ENCODE data around the gene ADAMTS17.

ADAMTS17 gene

DNA sequence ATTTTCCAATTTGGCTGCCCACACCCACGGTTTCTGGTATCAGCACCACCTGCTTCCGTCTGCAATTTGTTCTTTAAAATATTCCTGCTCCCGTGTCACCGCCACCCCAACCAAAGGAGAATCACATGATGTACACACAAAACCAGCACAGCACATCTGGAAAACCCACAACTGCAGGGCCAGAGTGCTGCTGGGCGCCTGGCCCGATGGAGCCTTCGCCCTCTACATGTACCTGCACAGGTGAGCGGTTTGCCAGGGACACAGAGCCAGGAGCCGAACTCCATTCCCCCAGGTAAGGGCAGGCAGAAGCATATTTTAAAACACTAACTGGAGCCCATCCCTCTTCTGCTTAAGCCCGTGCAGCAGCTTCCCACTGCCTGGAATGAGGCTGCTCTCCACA lies 75.6 kb downstream of the ADAMTS17 start:
- DNase-seq: no peak

DNA sequence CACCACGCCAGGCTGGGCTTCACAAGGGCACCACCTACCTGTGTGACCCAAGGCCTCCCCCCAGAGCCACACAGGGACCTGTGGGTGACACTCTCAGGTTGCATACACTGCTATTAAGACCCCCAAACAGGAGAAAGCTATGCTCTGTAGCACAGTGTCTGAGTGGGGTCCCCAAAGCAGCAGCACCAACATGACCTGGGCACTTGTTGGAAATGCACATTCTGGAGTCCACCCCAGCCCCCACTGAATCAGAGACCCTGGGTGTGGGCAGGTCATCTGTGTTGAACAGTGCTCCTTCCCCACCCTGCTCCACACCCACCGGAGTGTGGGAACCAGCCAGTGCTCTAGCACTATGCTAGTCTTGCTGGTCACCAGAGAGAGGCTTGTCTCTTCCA lies 76.1 kb downstream of the ADAMTS17 start:
- no peak for DNase-seq

DNA sequence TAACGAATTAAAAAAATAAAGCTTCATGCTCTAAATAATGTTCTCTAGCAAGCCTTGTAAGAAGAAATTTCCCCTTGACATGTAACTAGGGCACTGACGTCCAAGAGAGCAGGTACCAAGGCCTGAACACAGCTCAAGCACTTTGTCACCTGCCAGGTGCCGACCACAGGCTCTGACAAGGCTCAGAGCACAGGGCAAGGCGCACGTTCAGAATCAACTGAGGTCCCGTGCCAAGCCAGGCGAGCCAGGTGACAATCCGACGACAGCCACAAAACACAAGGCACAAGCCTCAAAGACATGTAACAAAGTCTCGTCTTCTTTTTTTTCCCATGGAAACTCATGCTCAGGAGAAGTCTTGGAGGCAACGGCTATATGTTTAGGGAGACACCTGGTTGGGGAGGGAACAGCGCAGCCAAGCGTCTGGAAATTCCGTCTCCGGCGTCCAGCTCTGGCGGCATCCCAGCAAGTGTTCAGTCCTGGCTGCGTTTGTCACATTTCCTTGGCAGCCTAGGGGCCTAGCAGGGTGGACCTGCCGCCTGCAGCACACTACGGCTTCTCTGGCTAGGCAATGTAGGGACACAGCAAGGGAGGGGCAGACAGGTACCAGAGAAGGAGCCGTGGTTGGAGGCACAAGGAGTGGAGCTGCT lies 76.7 kb downstream of the ADAMTS17 start:
- DNase-seq: no peak

DNA sequence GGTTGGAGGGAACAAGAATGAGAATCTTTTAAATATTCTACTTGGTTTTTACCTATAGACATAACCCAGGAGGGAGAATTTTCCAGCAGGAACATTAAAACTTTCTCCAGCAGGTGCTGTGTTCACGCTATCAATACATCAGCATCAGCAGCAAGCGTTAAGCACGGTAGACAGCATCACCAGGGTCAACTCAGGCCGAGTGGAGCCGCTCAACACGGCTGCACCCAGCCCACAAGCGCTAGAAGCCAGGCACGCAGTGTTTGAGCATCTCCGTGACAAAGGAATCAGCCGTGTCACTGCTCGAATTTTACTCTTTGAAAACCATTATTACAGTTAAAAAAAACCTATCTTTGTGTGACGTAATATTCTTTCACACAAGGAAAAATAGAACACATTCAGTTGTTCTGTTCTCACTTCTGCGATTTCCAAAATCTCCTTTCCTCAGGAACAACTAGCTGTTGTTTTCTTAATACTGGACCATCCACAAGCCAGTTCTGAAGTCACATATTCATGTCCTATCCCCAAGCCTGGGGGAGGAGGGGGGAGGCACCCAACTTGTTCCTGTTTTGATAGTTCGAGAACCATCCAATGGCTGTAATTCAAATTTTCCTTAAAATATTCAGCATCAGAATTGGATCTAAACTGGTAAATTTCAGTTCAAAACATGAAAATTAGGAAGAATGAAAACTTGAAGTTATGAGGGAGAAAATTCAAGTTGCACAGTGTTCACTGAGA lies 77.9 kb downstream of the ADAMTS17 start:
- no peak for DNase-seq

DNA sequence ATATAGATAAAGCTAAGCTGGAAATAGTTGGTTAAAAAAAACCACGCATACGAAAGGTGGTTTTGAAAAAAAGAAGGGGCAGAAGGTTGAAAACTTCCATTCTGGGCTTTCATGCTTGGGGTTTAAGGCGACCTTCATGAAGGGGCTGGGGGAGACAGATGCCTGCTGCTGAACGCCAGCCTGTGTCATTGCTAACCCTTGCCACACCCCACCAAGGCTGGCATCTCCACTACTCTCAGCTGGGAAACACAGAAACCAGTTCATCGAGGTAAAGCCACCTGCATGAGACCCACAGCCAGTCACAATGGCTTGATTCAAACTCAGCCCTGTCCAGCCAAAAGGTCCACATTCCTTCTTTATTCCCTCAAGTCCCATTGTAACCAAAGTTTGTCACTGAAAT lies 78.7 kb downstream of the ADAMTS17 start:
- DNase-seq: no peak

DNA sequence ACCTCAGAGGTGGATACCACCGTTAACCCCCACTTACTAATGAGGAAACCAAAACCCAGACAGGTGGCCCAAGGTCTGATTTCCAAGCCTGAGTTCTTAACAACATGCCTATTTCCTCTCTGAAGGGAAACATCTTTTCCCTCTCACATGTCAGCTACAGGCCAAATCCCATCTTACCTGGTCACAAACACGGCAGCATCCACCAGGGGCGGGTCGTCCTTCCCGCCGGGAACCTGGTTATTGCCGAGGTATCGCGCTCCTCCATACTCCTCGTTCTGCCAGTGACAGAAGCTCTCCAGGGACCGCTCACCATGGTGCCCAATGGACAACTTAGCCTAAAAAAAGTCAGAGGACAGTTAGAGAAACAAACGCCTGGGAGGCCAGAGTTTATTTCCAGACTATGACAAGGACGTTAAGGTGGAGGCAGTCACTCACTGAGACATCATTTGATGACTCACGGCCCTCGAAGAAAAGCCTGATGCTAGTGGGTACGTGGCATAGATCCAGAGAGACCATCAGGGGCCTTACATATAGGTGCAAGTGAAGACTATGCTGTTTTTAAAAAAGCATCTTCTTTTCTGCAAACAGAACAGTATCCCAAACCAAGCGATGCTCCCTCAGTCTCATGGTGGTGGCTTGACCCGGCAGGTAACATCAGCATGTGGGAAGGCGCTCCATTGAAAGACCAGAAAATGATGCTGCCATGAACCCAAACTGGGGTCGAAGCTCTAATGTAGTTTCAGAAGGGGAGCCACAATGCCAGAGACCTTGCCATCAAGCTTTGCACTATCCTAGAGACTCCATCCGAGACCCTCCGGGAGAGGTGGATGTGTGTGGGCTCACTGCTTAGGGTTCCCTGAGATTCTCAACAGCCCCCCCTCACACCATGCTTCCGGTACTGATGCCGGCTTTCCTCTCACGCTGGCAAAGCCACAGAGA lies 80.2 kb downstream of the ADAMTS17 start:
- DNase-seq: no peak

DNA sequence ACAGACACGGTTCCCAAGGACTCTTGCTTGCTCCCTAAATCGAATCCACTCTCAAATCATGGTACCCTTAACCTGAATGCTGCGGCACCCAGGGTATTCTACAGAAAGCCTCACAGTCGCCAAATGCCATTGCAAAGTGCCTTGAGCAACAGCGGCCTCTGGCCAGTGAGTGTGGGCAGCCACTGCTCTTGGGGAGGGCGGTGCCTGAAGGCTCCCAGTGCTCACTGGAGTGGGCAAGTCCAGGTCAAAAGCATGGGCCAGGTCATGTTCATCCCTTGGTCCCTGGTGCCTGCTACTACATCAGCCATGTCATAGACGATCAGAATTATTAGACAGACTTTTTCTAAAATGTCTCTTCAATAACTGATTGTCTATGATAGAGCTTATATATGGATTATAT lies 82.5 kb downstream of the ADAMTS17 start:
- DNase-seq: no peak

DNA sequence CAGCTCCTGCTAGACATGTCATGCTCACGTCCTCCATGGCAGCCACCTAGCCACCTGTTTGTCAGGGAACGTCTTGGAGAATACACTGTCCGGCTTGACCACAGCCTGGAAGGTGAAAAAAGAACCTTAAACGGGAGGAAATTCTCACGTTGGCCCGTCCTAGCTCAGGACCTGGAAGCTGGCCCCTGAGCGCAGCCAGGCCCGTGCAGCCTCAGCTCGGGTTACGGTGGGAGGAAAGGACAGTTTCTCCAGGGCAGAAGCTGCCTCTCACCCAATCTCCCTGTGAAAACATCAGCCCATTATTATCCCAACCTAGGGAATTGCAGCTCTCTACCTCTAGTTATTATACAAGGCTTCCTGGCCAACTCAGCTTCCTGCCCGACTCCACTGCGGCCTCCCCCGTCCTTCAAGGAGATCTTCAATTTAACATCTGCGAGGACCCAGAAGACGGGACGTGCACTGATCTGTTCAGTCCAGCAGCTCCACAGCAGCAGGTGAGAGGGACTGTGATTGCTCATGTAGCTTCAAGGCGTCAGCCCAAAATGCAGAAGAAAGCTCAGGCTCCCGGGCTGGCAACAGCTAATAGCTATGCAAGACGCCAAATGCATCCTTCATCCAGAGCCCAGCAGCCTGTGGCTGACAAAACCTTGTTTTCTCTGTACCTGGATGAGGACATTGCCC lies 84.7 kb downstream of the ADAMTS17 start:
- DNase-seq: no peak

DNA sequence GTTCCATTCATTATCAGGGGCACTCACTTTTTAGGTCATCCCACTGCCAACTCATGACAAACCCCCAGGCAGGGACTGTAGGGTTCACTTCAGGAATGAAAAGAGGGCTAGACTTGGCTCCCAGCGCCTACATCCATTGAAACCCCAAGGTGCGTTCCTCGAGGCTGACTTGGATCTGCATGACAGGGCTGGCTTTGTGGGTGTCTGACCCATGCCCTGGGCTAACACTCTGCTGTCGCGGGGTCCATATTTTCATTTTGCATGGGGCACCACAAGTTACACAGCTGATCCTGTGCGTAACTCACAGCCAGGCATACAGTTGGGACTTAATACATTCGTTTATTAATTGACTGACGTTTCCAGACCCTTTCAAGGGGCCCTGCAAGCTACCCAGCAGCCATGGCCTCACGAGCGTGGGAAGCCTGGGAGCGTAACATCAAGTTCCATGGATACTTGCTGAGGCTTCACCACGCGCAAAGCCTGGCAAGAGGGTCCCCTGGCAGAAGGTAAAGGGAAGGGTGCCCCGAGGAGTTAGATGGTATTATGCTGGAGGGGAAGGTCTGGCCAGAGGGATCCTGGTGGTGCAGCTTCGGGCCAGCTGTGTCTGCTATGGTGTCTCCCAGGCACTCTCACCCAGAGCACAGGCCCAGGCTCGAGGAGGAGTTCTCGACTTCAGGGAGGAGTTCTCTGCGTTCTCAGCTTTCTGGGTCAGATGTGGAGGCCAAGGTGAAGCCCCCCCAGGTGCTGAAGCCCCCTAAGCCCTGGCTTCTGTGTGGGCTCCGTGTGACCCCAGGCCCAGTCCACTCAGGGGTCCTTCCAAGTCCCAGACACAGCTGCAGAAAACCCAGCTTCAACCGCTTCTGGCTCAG lies 85.4 kb downstream of the ADAMTS17 start:
- DNase-seq: no peak

DNA sequence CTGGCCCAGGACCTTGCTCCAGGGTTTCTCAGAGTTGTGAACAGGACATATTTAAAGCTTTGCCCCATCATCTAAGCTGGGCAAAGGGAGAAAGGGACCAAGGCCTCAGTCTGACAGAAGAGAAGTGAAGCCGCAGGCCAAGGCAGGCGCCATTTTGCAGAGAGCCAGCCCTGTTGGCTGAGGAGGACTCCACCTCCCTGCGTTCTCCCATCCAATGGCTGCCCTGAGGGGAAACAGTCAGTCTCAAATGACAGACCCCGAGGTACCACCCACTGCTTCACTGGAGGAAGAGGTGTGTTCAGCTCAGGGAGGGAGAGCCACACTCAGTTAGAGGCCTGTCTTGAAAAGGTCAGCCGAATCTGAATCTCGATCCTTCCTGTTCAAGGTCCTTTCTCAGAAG lies 86.1 kb downstream of the ADAMTS17 start:
- no peak for DNase-seq

DNA sequence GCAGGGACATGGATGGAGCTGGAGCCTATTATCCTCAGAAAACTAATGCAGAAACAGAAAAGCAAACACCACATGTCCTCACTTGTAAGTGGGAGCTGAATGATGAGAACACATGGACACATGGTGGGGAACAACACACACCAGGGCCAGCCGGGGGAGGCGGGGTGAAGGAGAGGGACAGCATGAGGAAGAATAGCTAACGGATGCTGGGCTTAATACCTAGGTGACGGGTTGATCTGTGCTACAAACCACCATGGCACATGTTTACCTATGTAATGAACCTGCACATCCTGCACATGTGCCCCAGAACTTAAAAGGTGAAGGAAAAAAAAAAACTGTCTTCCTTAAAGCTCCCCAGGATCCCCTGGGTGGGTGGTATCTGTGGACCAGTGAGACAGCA lies 87.1 kb downstream of the ADAMTS17 start:
- DNase-seq: no peak

DNA sequence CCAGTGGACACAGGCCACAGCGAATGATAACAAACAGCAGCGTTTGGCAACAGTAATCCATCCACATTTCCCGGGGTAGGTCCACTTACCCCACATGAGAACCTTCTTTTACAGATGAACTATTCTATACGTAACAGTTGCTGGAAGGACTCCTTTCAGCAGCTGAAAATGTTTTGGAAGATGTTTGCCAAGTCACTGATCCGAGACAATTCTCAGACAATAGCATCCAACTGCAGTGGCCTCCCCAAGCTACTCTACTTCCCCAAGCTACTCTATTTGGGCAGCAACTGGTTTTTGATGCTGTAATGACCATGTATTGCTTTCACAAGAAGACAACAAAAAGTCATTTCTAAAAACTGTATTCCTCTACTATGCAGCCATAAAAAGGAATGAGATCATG lies 87.5 kb downstream of the ADAMTS17 start:
- DNase-seq: no peak

DNA sequence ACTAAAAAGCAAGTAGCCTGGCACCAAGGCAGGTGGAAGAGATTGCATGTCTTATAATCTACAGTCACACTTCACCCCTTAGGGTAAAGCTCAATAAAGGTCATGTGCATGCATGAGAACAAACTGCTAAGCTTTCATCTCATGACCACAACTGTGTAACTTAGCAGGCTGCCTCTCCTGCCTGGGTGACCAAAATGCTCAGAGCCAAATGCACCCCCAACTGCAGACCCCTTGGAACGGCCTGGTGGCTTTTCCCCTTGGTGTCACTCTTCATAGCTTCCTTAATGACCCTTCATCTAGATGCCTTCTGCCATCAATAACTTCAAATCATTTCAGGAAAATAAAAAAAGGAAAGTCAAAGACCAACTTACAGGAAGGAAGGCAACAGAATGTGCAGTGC lies 88.1 kb downstream of the ADAMTS17 start:
- no peak for DNase-seq

DNA sequence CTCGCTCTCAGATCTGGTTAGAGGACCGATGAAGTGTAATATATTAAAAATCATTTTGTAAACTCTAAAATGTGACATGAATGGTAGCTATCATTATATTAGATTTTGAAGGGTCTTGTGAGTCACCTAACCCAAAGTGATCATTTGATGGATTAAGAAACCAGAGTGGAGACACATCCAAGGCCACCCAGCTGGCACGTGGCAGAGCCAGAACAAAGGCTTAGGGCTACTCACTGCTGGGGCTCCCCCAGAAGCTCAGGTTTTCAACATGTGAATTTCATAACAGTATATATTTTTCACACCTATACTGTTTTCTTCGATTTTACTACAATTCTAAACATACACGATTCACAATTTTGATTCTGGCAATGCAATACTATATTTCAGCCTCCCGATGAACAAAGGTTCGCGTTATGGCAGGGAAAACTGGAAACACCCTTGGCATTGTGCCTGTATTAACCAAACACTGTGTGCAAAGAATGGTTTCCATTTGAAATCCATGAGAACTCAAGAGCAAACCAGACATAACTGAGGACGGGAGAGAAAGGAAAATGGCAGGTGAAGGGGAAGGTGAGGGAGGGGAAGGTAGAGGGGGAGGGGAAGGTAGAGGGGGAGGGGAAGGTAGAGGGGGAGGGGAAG lies 88.9 kb downstream of the ADAMTS17 start:
- DNase-seq: no peak

DNA sequence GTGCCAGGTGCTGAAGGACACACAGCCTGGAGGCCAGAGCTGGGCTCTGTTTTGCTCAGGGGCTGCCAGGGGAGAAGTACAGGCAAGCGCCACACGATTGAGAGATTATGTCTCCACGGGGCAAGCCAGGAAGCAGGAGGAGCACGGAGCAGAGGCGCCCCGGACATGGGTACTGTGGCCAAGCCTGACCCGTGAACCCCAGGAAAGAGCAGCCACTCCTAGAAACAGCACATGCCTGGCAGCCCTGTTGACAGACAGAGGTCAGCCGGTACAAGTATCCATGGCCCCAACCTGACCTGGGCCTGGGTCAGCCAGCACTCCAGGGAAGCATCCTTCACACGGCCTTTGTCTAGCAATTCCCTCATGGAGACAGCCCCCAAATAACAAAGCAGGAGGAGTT lies 89.4 kb downstream of the ADAMTS17 start:
- no peak for DNase-seq

DNA sequence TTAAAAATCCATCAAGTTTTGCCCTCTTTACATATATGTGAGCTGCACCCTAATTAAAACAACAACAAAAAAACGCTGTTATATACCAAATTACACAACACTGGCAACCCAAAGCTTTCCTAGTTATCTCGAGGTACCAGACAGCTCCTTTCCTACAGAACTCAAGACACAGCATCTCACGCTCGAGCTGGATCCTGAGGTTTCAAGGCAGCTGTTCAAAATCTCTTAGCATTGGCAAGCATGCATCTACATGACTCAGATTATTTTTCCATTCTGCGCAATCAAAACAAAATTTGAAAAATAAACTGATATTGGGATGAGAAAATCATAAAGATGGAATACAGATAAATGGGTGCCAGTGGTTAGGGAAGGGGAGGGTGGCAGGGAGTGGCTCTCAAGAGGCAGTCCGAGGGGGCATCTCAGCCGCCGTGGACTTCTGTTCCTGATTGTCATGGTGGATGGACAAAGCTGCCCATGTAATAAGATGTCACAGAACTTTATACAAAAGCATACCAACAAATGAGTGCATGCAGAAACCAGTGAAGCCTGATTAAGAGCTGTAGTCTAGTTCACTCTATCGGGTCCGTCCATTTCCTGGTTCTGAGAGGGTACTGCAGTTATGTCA lies 91.5 kb downstream of the ADAMTS17 start:
- no peak for DNase-seq

DNA sequence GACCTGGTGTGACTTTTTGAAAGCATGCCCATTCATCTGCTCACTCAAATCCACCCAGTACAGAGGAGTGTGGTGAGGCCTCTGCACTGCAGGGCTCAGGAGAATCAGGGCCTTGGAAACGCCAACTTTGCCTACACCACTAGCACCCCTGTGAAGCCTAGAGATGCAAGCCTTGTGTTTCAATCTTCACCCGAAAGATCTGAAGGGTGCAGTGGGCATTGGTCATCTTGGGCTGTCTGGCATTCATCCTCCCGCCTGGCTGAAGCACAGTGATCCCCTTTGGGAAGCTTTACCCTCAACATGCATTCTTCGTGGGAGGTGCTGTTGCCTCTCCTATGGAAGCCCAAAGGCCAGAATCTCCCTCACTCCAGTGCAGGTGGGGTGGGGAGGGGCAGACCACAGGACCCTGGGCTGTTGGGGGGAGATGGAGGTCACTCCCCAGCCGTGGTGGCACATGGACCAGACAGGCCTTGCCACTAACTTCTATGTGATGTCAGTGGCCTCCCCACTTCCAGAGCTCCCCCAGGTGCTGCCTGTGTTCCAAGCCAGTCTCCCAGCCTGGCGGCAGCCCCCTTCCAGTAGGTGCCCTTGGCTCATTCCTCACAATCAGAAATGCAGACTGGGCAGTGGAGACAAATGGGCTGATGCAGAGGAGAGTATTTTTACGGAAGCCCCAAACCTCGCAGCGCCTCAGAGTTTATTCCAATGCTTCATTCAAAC lies 92.5 kb downstream of the ADAMTS17 start:
- no peak for DNase-seq

DNA sequence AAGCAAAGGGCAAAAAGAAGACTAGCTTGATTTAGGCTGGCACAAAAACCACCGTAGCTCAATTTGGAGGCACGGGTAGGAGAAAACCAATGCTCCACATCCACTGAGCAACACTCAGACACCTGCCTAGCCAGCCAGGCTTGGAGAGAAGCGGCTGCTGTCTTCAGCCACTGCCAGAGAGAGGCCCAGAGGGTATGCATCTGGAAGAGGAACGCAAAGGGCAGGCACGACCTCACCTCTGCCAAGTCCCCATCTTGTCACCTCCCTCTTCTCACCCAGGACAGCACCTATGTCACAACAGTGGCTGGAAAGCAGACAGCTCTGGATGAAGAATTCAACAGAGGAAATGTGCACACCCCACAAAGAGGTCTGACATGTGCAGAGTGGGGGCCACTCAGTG lies 93.5 kb downstream of the ADAMTS17 start:
- DNase-seq: no peak

DNA sequence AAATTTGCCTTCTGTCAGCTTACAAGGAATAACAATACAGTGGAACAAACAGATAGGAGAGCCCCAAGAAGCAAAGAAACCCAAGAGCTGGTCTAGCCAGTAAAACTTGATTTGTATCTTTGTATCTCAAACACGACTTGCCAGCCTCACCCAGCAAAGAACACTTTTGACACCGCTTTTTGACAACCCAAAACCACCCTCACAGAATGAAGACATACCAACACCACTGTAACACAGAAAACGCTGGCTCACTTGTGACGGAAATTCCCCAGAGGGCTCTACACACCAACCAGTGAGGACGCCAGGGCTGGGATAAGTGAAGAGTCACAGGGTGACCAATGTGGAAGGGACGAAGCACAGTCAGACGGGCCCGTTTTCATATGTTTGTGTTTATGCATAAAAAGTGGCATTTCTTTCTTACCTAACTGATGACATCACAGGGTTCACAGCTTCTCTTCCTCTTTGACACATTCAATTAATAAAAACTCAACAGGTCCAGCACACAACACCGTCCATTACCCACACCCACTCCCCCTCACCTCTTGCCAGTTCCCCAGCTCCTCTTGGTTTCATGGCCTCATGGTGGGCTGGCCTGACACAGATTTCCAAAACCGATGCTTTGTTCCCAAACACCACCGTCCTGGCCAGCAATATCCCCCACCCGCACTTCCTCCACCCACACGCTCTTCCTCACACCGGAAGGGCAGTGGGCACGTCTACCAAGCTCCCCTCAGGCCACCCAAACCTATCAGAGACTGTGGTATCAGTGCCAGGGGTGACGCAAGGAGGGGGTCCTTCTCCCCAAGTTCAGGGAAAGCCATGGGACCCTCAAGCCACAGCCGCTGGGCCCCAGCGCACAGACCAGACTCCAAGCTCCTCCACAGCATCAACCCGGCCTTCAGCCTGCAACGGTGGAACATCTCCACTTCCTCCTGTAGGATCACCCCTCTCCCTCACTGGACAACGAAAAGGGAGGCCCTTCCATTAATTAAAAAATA lies 94.2 kb downstream of the ADAMTS17 start:
- no peak for DNase-seq
